Transverse colon (tissue), 4 donors: ENCODE results near the gene FAM133A. TPM values are rescaled to one million over a fixed set of nuclear protein-coding genes. Genes with fewer than 3 reads are reported as not detected.

ENCODE experiments used
- DNase-seq: peaks from one replicate; pipeline ENCODE4 v3.0.0-alpha.2; 2019
- H3K27ac ChIP-seq, 4 donors: fragments of 200-600 bp; sonication (generic); 2 replicates each; pipeline ENCODE4 v1.5.1; 2016 to 2018; ENCODE audit warnings: inconsistent platforms in 4 of 4
- H3K27me3 ChIP-seq: fragments of 200-600 bp; sonication (generic); 2 replicates; pipeline ENCODE4 v1.5.1; 2017; ENCODE audit warnings: inconsistent platforms
- H3K36me3 ChIP-seq, 4 donors: fragments of 200-600 bp; sonication (generic); 2 replicates each; pipeline ENCODE4 v1.5.1; 2017 to 2019; ENCODE audit warnings: inconsistent platforms in 4 of 4
- H3K4me1 ChIP-seq, 4 donors: fragments of 200-600 bp; sonication (generic); 2 replicates each; pipeline ENCODE4 v1.5.1; 2017 to 2020; ENCODE audit warnings: inconsistent platforms in 4 of 4
- H3K4me3 ChIP-seq, 4 donors: fragments of 200-600 bp; sonication (generic); 1 replicate in 1 of 4; 2 replicates in 3 of 4; pipeline versions ENCODE4 v1.5.1 to v1.6.1; 2017 to 2019; ENCODE audit warnings: inconsistent platforms in 4 of 4
- H3K9me3 ChIP-seq, 2 donors: fragments of 200-600 bp; sonication (generic); 2 replicates each; pipeline ENCODE4 v1.5.1; 2017 to 2019; ENCODE audit warnings: inconsistent platforms in 2 of 2
- CTCF ChIP-seq, 5 experiments: fragments of 200-600 bp in 3 of 5; fragments of 450-650 bp in 2 of 5; sonication (generic) in 3 of 5; IDR thresholded peaks; 1 replicate in 2 of 5; 2 replicates in 3 of 5; pipeline ENCODE4 v1.5.1; 2016 to 2017; ENCODE audit warnings: antibody characterized with exemption in 5 of 5, inconsistent platforms in 3 of 5, mild to moderate bottlenecking in 2 of 5, moderate library complexity in 1 of 5
- EP300 ChIP-seq: sonication (generic); formaldehyde crosslinking; IDR thresholded peaks from one replicate; pipeline ENCODE4 v1.6.1; 2017; ENCODE audit warnings: antibody characterized with exemption, low read depth
- POLR2A ChIP-seq: fragments of 450-650 bp; IDR thresholded peaks from one replicate; pipeline ENCODE4 v1.6.1; 2016; ENCODE audit warnings: antibody characterized with exemption, mild to moderate bottlenecking, moderate library complexity
- POLR2AphosphoS5 ChIP-seq, 3 donors: sonication (generic); formaldehyde crosslinking; IDR thresholded peaks; one replicate each; pipeline ENCODE4 v1.6.1; 2016; ENCODE audit warnings: antibody characterized with exemption in 3 of 3
- WGBS, 2 donors: methylation state at CpG; one replicate each; pipeline ENCODE4 v1.1.5; 2018; ENCODE audit warnings: low coverage in 1 of 2; 5-methylcytosine and 5-hydroxymethylcytosine counted together
- in situ Hi-C, 4 donors: fragments of 200-750 bp; cut with MboI; loops; one replicate each; pipeline versions ENCODE4 v1.15.0 to v1.15.1; 2017; ENCODE audit warnings: low sequenced_read_pairs in 3 of 4, low pct_ligation_motif_present in 1 of 4, low pct_unique_long_range_greater_than_20kb in 1 of 4
- intact Hi-C: fragments of 100-400 bp; cut with DNase I; formaldehyde crosslinking; loops from one replicate; pipeline ENCODE4 v1.15.1; 2023; ENCODE audit warnings: low total_unique reads
- total RNA-seq, 4 donors: library from RNA; depleted of rRNA; stranded (reverse); fragments of >200 nt; gene quantifications; one replicate each; pipeline ENCODE4 v1.1.0, GENCODE V29; 2016

The FAM133A gene
- total RNA-seq, 4 donors from 2014 or later = not detected

GRCh38 chrX:93741811-93742210 lies 67.8 kb downstream of the FAM133A start:
- Histone ChIP-seq H3K9me3 (no peaks in the 10 kb centered on the region), H3K27me3 (no peaks in the 10 kb centered on the region), H3K4me3 (no peak overlapping the region), H3K27ac (no peak overlapping the region), H3K36me3 (no peaks in the 10 kb centered on the region), H3K4me1 (no peaks in the 10 kb centered on the region)
- in situ Hi-C loops = no loop called here
- no peak for TF ChIP-seq POLR2A
- no peak for TF ChIP-seq POLR2AphosphoS5 (IDR thresholded peaks at IDR 0.05)
- no peak for TF ChIP-seq CTCF (IDR thresholded peaks at IDR 0.05)
- no peak for TF ChIP-seq EP300
- no peak for DNase-seq
- intact Hi-C loops = no loop called here

- Histone ChIP-seq H3K27ac (no peak overlapping the region), H3K27me3 (no peaks in the 10 kb centered on the region), H3K36me3 (no peaks in the 10 kb centered on the region), H3K9me3 (no peaks in the 10 kb centered on the region), H3K4me3 (no peak overlapping the region), H3K4me1 (no peaks in the 10 kb centered on the region)
- TF ChIP-seq EP300 (no peak), CTCF (IDR thresholded peaks at IDR 0.05) (no peak), POLR2A (no peak), POLR2AphosphoS5 (IDR thresholded peaks at IDR 0.05) (no peak)
- in situ Hi-C loops (no loop called here), intact Hi-C loops (loop anchor here (10.0 kb wide), 1 partner anchor 615 kb away; no protein-coding TSS in a partner anchor)
- DNase-seq = no peak
- WGBS, 2 donors = 79 to 86% methylated on average over 4 to 5 of the region's 5 CpGs
These were observed 86.2 kb downstream of the FAM133A start for GRCh38 chrX:93760163-93760562.

Other genes starting within 250 kb of the FAM133A start
- 1 to 10 TPM in 2 of 4 donors, not detected in 2; 1.1 to 1.3 TPM for gene NAP1L3, start 628 bp upstream of the FAM133A start, total RNA-seq